Activated CD4-positive, alpha-beta T cell treated with anti-CD3 and anti-CD28 coated beads, Interleukin-2, Interleukin-4, amounts not matched to agents 100 ng/mL and 50 ng/mL, durations not matched to agents 16 hours and 8 hours (primary cell): ENCODE results near the gene CACNA2D3.
A peak's percentile ranks its signal among the peaks of the same experiment; 100 is the strongest.

ENCODE experiments used
- DNase-seq: peaks from one replicate; pipeline ENCODE4 v3.0.0-alpha.2; 2020; ENCODE audit warnings: low spot score

Gene CACNA2D3

GRCh38 chr3:54849360-54849759, 727.0 kb downstream of the CACNA2D3 start:
- DNase-seq, result no peak

- DNase-seq, result no peak
Observed at GRCh38 chr3:54850484-54851018, 728.2 kb downstream of the CACNA2D3 start.

GRCh38 chr3:54853573-54854404, 731.4 kb downstream of the CACNA2D3 start:
- DNase-seq, result peak; percentile 50

GRCh38 chr3:54856271-54856670, 733.9 kb downstream of the CACNA2D3 start:
- DNase-seq, result no peak

- DNase-seq, result no peak
Observed at GRCh38 chr3:54857343-54857742, 735.0 kb downstream of the CACNA2D3 start.

GRCh38 chr3:54858093-54858785, 735.9 kb downstream of the CACNA2D3 start:
- DNase-seq, result no peak

- no peak for DNase-seq
Observed at GRCh38 chr3:54859184-54859583, 736.8 kb downstream of the CACNA2D3 start.

GRCh38 chr3:54861248-54862067, 739.1 kb downstream of the CACNA2D3 start:
- no peak for DNase-seq

- no peak for DNase-seq
Observed at GRCh38 chr3:54862526-54862925, 740.2 kb downstream of the CACNA2D3 start.

GRCh38 chr3:54863366-54863765, 741.0 kb downstream of the CACNA2D3 start:
- DNase-seq, result no peak

GRCh38 chr3:54863786-54864185, 741.4 kb downstream of the CACNA2D3 start:
- DNase-seq, result no peak

GRCh38 chr3:54865316-54865715, 743.0 kb downstream of the CACNA2D3 start:
- no peak for DNase-seq

GRCh38 chr3:54866251-54866650, 743.9 kb downstream of the CACNA2D3 start:
- no peak for DNase-seq

GRCh38 chr3:54870423-54870822, 748.1 kb downstream of the CACNA2D3 start:
- DNase-seq, result no peak

- no peak for DNase-seq
Observed at GRCh38 chr3:54871867-54872266, 749.5 kb downstream of the CACNA2D3 start.

- DNase-seq, result no peak
Observed at GRCh38 chr3:54873059-54874010, 751.0 kb downstream of the CACNA2D3 start.

- DNase-seq, result no peak
Observed at GRCh38 chr3:54874816-54875556, 752.6 kb downstream of the CACNA2D3 start.

- DNase-seq, result no peak
Observed at GRCh38 chr3:54875596-54876268, 753.4 kb downstream of the CACNA2D3 start.

GRCh38 chr3:54876694-54877093, 754.3 kb downstream of the CACNA2D3 start:
- no peak for DNase-seq

GRCh38 chr3:54877730-54878129, 755.4 kb downstream of the CACNA2D3 start:
- DNase-seq, result no peak
